Astrocyte of the spinal cord (primary cell): Measurements from ENCODE around the gene COL4A4.
A peak's percentile ranks its signal among the peaks of the same experiment; 100 is the strongest.

Experiments
- DNase-seq: peaks from one replicate; pipeline ENCODE4 v3.0.0; 2011; ENCODE audit warnings: low read depth, low spot score
- H3K4me3 ChIP-seq: 2 replicates; pipeline ENCODE4 v1.5.1; 2011; ENCODE audit warnings: low read depth, mild to moderate bottlenecking, low read length, moderate library complexity
- in situ Hi-C: cut with HindIII; loops from 2 replicates; pipeline ENCODE4 v1.10.0; 2017; ENCODE audit warnings: low sequenced_read_pairs
- TF ChIP-seq, protein P1 (sequence below): IDR thresholded peaks from 2 replicates; pipeline ENCODE4 v1.5.1; 2012; ENCODE audit warnings: low read depth, mild to moderate bottlenecking, low read length, inconsistent platforms

Gene COL4A4

DNA sequence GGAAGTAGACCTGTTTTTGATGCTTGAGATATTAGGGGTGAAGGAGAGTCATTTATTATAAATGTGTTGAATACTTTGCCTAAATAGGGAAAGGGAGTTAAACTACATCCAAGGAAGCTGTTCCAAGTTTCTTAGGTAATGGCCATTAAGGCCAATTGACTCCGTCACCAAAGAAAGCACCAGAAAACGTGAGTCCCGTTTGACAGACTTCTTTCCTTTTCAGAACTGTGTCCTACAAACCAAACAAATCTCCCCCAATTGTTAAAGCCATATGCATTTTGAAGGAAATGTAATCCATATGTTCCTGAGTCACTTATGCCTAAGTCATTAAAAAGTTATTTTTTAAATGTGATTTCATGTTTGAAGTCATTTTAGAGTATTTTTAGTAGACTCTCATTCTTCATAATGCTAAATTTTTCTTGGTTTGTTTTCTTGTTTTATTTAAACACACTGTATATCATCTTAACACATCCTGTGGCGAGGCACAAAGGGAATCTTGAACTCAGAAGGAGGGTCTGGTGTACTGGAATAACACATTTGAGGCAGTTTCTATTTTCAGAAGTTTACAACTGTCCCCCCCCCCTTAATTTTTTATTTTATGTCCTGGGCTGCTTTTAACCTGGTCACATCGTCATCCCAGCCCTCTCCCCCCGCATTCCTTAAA is 194.5 kb downstream of the COL4A4 start:
- in situ Hi-C loops, result no loop called here
- DNase-seq, result peak; percentile 17
- TF ChIP-seq, protein P1, sequence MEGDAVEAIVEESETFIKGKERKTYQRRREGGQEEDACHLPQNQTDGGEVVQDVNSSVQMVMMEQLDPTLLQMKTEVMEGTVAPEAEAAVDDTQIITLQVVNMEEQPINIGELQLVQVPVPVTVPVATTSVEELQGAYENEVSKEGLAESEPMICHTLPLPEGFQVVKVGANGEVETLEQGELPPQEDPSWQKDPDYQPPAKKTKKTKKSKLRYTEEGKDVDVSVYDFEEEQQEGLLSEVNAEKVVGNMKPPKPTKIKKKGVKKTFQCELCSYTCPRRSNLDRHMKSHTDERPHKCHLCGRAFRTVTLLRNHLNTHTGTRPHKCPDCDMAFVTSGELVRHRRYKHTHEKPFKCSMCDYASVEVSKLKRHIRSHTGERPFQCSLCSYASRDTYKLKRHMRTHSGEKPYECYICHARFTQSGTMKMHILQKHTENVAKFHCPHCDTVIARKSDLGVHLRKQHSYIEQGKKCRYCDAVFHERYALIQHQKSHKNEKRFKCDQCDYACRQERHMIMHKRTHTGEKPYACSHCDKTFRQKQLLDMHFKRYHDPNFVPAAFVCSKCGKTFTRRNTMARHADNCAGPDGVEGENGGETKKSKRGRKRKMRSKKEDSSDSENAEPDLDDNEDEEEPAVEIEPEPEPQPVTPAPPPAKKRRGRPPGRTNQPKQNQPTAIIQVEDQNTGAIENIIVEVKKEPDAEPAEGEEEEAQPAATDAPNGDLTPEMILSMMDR, result no peak
- H3K4me3 ChIP-seq, result no peak overlapping the region

DNA sequence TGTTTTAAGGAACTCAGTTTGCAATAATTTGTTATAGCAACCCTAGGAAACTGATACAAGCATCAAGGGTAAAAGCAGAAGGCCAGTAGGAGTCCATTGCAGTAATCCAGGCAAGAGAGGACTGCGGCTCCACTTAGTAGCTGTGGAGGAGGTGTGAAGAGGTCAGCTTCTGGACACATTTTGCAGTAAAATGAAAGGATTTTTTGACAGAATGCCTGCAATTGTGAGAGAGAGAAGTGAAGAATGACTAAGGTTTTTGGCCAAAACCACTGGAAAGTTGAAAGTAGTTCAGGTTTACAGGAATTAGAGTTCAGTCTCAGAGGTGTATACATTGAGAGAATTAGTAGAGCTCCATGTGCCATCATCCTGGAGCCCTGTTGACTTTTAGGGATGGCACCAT is 198.6 kb downstream of the COL4A4 start:
- no peak overlapping the region for H3K4me3 ChIP-seq
- in situ Hi-C loops, result no loop called here
- DNase-seq, result peak; percentile 20
- TF ChIP-seq, protein P1, result no peak

DNA sequence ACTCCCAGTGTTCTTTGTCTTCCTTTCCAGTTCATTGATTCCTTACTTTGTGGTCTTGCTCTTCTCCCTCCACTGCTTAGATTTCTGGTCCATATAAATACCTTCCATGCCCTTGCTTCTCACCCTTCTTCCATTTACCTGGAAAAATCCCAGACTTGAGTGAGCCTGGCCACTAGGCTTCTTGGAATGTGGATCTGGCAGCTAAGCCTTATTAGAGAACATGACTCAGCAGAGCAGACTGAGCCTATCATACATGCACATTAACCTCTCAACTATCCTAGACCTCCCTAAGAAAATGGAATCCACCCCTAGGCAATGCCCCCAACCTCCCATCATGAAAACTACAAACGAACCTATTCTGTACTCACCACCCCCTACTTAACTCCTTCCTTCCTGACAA is 200.5 kb downstream of the COL4A4 start:
- DNase-seq, result peak; percentile 84
- H3K4me3 ChIP-seq, result no peak overlapping the region
- in situ Hi-C loops, result no loop called here
- TF ChIP-seq, protein P1, result no peak

DNA sequence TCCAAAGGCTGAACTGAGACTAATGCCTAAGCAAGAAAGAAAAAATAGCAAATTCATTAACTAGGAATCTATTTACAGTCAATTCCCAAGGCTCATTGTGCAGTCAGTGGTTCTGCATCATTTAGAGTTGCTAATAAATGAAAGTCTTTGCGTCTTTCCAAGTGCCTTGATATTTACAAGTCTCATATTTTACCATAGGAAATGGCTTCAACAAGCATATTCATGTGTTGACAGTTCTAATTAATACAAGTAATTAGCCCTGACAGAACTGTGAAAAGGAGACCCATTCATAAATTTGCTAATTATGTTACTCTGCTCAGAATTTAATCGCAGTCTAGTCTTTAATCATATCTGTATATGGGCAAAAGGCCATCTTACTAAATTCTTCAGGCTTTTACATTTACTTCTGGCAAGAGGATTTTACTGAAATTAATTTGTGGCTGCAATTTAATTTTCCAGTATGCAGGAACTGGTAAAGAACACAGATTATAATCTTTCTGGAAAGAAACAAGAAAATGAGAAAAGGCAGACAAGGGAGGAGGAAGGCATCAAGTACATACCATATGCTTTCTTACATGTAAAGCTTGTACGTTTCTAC is 201.7 kb downstream of the COL4A4 start:
- no peak for DNase-seq
- TF ChIP-seq, protein P1, result no peak
- H3K4me3 ChIP-seq, result no peak overlapping the region
- in situ Hi-C loops, result no loop called here

DNA sequence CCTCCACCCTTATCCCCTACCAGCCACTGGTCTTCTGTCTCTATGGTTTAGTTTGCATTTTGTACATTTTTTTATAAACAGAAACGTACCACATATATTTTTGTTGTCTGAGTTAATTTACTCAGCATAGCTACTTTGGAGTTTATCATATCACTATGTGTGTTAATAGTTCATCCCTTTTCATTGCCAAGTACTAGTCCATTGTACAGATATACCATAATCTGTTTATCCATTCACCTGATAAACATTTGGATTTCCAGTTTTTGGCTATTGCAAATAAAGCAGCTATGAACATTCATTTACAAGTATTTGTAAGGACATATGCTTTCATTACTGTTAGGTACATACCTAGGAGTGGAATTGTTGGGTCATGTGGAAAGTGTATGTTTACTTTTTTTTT is 204.6 kb downstream of the COL4A4 start:
- TF ChIP-seq, protein P1, result no peak
- in situ Hi-C loops, result no loop called here
- no peak for DNase-seq
- H3K4me3 ChIP-seq, result no peak overlapping the region

DNA sequence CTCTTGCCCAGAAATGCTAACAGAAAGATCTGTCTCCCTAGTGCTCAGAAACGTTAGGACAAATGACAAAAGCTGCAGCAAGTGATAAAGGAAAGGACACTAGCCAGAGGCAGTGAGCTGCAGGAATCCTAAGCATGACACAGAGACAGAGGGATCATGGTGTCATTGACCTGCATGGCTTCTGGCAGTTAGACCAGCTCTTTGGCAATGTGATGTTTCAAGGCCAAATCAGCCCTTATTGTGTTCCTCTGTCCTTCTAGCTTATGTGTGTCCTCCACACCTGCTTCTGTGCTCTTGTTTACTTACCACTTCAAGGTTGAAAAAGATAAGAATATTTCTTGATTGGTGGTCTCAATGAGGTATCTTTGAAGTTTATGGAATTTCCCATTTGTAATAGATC is 207.3 kb downstream of the COL4A4 start:
- no peak for DNase-seq
- no peak overlapping the region for H3K4me3 ChIP-seq
- TF ChIP-seq, protein P1, result no peak
- in situ Hi-C loops, result no loop called here
